ENCODE results near the gene PALD1. TPM values are rescaled to one million over a fixed set of nuclear protein-coding genes. Genes with fewer than 3 reads are reported as not detected.
A peak's percentile ranks its signal among the peaks of the same experiment; 100 is the strongest.

The PALD1 gene
- total RNA-seq, 2 donors from 2014 or later, result 0.20 to 4.8 TPM

- no peaks in the 10 kb centered on the region for H3K36me3 Mint-ChIP-seq
- H3K27ac Mint-ChIP-seq, result no peak overlapping the region
- ATAC-seq (peak; percentile 9 to 50), DNase-seq (ENCODE audit: low spot score in 2 of 2) (no peak)
- H3K9me3 Mint-ChIP-seq, result no peaks in the 10 kb centered on the region
These were observed 70.9 kb downstream of the PALD1 start for GRCh38 chr10:70549351-70549961.

DNA sequence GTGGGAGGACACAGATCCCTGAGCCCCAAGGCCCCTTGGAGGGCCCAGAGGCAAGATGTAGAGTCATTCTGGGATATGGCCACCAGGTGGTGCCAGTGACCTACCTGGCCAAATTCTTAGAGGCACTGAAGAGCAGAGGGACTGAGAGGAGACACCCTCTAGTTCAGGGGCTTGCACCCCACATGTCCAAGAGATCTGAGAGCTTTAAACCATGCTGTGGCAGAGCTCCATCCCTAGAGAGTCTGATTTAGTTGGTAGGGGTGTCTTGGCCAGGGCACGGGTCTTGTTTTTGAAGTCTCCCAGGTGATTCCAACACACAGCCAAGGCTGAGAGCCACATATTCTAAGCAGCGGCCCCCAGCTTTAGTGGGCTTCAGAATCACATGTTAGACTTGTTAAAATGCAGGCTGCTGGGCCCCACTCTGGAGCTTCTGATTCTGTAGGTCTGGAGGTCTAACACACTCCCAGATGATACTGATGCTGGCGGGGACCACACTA is 71.4 kb downstream of the PALD1 start:
- DNase-seq (ENCODE audit: low spot score in 2 of 2) (peak; percentile 68 to 76), ATAC-seq (peak; percentile 82 to 90)
- H3K36me3 Mint-ChIP-seq, result no peaks in the 10 kb centered on the region
- H3K27ac Mint-ChIP-seq, result no peak overlapping the region
- H3K9me3 Mint-ChIP-seq, result no peaks in the 10 kb centered on the region

GRCh38 chr10:70550459-70550858 is 71.9 kb downstream of the PALD1 start:
- ATAC-seq (no peak), DNase-seq (ENCODE audit: low spot score in 2 of 2) (no peak)
- Mint-ChIP-seq H3K9me3 (no peaks in the 10 kb centered on the region), H3K27ac (no peak overlapping the region), H3K36me3 (no peaks in the 10 kb centered on the region)

- Mint-ChIP-seq H3K27ac (no peak overlapping the region), H3K36me3 (no peaks in the 10 kb centered on the region), H3K9me3 (no peaks in the 10 kb centered on the region)
- no peak for ATAC-seq
- DNase-seq (ENCODE audit: low spot score in 2 of 2), result no peak
These were observed 72.9 kb downstream of the PALD1 start for GRCh38 chr10:70551466-70551865.

DNA sequence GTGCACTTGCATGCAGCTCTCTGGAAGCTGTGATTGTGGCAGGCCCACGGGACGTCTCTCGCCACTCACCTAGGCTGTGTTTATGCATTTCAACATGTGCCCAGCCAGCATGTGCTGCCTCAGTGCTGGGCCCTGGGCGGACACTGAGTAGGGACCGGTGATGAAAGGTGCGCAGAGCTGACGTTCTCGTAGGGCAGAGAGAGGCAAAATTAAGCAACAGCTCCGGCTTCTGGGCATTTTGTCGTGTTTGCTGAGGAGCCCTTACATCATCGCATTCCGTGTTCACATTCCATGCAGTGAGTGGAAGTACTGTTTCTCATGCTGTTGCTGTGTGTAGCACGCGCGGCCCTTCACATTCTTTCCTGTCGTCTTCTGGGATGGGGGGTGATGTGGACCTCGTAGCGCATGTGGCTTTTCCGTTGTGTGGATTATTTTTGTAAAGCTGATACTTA is 73.4 kb downstream of the PALD1 start:
- no peak for ATAC-seq
- Mint-ChIP-seq H3K9me3 (no peaks in the 10 kb centered on the region), H3K27ac (no peak overlapping the region), H3K36me3 (no peaks in the 10 kb centered on the region)
- no peak for DNase-seq (ENCODE audit: low spot score in 2 of 2)

- DNase-seq (ENCODE audit: low spot score in 2 of 2) (no peak), ATAC-seq (no peak)
- Mint-ChIP-seq H3K36me3 (no peaks in the 10 kb centered on the region), H3K9me3 (no peaks in the 10 kb centered on the region), H3K27ac (no peak overlapping the region)
These were observed 74.0 kb downstream of the PALD1 start for GRCh38 chr10:70552586-70552985.

GRCh38 chr10:70555371-70555770 is 76.8 kb downstream of the PALD1 start:
- ATAC-seq (no peak), DNase-seq (ENCODE audit: low spot score in 2 of 2) (no peak)
- no peaks in the 10 kb centered on the region for H3K9me3 Mint-ChIP-seq
- H3K27ac Mint-ChIP-seq, result no peak overlapping the region
- no peaks in the 10 kb centered on the region for H3K36me3 Mint-ChIP-seq

- DNase-seq (ENCODE audit: low spot score in 2 of 2) (no peak), ATAC-seq (no peak)
- H3K36me3 Mint-ChIP-seq, result no peaks in the 10 kb centered on the region
- H3K9me3 Mint-ChIP-seq, result no peaks in the 10 kb centered on the region
- no peak overlapping the region for H3K27ac Mint-ChIP-seq
These were observed 78.7 kb downstream of the PALD1 start for GRCh38 chr10:70557086-70557845.

DNA sequence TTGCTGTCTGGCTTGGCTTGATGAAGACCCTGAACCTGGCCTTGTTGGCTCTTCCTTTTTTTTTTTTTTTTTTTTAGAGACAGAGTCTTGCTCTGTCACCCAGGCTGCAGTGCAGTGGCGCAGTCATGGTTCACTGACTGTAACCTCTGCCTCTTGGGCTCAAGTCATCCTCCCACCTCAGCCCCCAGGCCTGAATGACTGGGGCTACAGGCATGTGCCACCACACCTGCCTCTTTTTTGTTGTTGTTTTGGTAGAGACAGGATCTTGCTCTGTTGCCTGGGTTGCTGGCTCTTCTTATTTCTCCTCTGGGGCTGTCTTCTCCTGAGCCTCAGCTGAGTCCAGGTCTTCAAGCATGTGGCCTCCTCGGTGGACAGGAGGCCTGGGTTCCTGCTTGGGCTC is 79.3 kb downstream of the PALD1 start:
- ATAC-seq (no peak), DNase-seq (ENCODE audit: low spot score in 2 of 2) (no peak)
- H3K36me3 Mint-ChIP-seq, result no peaks in the 10 kb centered on the region
- H3K27ac Mint-ChIP-seq, result no peak overlapping the region
- H3K9me3 Mint-ChIP-seq, result no peaks in the 10 kb centered on the region

DNA sequence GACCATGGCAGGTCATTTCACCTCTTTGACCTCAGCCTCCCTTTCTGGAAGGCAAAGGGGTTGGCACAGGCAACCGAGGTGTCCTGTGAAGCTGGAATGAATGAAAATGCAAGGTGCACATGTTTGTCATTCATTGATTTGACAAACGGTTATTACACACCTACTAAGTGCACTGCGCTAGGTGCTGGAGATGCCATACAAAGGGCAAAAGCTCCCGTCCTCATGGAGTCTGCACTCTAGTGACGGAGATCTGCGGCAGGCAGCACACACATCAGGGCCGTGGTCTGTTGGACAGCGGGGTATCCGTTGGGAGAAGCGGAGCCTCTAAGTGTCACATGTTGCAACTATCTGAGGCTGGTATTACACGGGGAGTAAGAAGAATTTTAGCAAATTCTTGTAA is 79.7 kb downstream of the PALD1 start:
- Mint-ChIP-seq H3K27ac (no peak overlapping the region), H3K9me3 (no peaks in the 10 kb centered on the region), H3K36me3 (no peaks in the 10 kb centered on the region)
- ATAC-seq (no peak), DNase-seq (ENCODE audit: low spot score in 2 of 2) (no peak)

- ATAC-seq (peak; percentile 93 to 94), DNase-seq (ENCODE audit: low spot score in 2 of 2) (peak in 1 of 2 donors; percentile 82)
- Mint-ChIP-seq H3K9me3 (no peaks in the 10 kb centered on the region), H3K36me3 (no peaks in the 10 kb centered on the region), H3K27ac (peak overlapping the region; percentile 19 to 79)
These were observed 80.6 kb downstream of the PALD1 start for GRCh38 chr10:70558871-70559810.

DNA sequence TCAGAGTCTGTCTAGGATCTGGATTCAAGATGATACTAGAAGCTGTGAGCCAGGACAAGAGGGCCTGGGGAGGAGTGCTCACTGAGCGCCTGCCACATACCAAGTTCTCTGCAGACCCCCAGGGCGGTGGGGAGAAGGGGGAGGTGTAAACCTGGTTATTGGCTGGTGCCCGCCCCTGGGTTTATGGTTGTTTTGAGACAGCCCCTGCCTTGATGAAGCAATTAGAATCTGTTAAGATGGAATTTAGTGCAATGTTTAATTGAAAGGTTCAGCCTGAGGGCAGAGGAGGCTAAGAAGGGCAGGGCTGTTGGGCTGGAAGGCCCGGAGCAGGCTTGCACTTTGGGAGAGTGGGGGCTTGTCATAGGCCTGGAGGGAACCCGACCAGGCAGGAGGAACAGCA is 81.3 kb downstream of the PALD1 start:
- ATAC-seq (no peak), DNase-seq (ENCODE audit: low spot score in 2 of 2) (no peak)
- Mint-ChIP-seq H3K27ac (peak overlapping the region; percentile 59 to 79), H3K9me3 (no peaks in the 10 kb centered on the region), H3K36me3 (no peaks in the 10 kb centered on the region)

GRCh38 chr10:70560511-70560941 is 82.0 kb downstream of the PALD1 start:
- ATAC-seq, result no peak
- Mint-ChIP-seq H3K27ac (peak overlapping the region in 1 of 2 donors; percentile 79), H3K9me3 (no peaks in the 10 kb centered on the region), H3K36me3 (no peaks in the 10 kb centered on the region)
- DNase-seq (ENCODE audit: low spot score in 2 of 2), result no peak

GRCh38 chr10:70561070-70561469 is 82.5 kb downstream of the PALD1 start:
- no peak for ATAC-seq
- H3K36me3 Mint-ChIP-seq, result no peaks in the 10 kb centered on the region
- no peak overlapping the region for H3K27ac Mint-ChIP-seq
- no peaks in the 10 kb centered on the region for H3K9me3 Mint-ChIP-seq
- DNase-seq (ENCODE audit: low spot score in 2 of 2), result no peak

DNA sequence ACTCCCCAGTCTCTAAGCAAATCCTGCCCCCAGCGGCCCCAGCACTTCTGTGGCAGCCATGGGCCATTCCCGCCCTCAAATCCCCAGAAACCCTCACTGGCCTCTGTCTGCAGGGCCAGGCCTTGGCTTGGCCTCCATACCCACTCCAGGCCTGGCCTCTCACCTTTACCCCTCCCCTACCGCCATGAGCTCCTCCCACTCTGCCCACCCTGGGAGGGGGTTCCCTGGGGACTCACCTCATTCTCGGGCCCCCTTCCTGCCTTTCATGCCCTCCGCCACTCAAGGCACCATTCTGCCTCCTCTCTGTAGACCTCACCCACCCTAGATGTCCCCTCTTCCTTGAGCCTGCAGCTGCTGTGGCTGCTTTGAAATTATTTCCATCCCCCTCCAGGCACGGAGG is 83.0 kb downstream of the PALD1 start:
- no peak for ATAC-seq
- Mint-ChIP-seq H3K27ac (peak overlapping the region in 1 of 2 donors; percentile 5), H3K9me3 (no peaks in the 10 kb centered on the region), H3K36me3 (no peaks in the 10 kb centered on the region)
- DNase-seq (ENCODE audit: low spot score in 2 of 2), result no peak

DNA sequence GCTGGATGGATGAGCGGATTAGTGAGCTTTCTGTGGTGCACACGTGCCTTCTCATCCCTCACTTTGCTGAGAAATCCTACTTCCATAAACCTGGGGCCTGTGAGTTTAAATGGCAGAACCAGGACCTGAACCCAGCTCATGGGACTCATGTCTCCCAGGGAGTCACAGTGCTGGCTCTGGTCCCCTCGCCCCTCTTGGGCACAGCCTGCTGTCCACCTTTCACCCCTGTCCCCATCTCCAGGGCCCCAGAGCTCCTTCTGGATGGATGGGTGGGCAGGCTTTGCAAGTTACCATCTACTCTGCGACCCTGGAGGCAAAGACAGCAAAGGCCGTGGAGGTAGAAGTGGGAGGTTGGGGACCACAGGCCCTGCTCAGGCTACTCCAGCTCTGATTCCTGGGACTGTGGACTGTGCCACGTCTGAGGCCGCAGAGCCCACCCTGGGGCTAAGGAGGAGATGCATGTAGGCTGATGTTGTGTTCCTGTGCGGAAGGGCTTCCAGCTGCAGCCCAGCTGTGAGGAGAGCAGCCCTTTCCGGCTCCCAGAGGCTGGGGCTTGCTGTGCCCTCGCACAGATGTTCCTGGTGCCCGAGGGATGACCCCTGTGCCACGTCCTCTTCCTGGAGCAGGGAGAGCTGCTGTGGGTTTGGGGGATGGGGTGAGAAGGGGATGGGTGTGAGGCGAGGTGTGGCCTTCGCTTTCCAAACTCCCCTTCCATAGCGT is 83.6 kb downstream of the PALD1 start:
- no peaks in the 10 kb centered on the region for H3K36me3 Mint-ChIP-seq
- ATAC-seq, result no peak
- no peaks in the 10 kb centered on the region for H3K9me3 Mint-ChIP-seq

More for the DNA sequence above, 83.6 kb downstream of the PALD1 start:
- peak overlapping the region in 1 of 2 donors; percentile 13 for H3K27ac Mint-ChIP-seq
- DNase-seq (ENCODE audit: low spot score in 2 of 2), result no peak

Data from activated naive CD4-positive, alpha-beta T cell treated with anti-CD3 and anti-CD28 coated beads, Interleukin-2, amount 50 U/mL, for 72 hours (primary cell).